ENCODE measurements around the gene MANSC1. TPM values are rescaled to one million over a fixed set of nuclear protein-coding genes. Genes with fewer than 3 reads are reported as not detected.

The MANSC1 gene
- total and polyA plus RNA-seq, 3 experiments from 2014 or later, result 0.31 to 0.49 (median 0.42) TPM

GRCh38 chr12:12387501-12387900, 37.5 kb upstream of the MANSC1 start:
- H3K9me3 ChIP-seq (ENCODE audit: low read length), result no peaks in the 10 kb centered on the region
- Mint-ChIP-seq H3K27me3 (no peaks in the 10 kb centered on the region), H3K4me3 (peak overlapping the region in 6 of 7 donors; percentile 9 to 62 (median 34)), H3K36me3 (peaks cover 5 to 42% (median 29%) of the 10 kb centered on the region in 3 donors), H3K9me3 (peaks cover 0 to 2% (median 0%) of the 10 kb centered on the region in 5 donors), H3K27ac (peak overlapping the region; percentile 71 to 99 (median 93)), H3K4me1 (peaks cover 52 to 79% (median 75%) of the 10 kb centered on the region in 3 donors)
- no peaks in the 10 kb centered on the region for H3K36me3 ChIP-seq (ENCODE audit: insufficient read depth, low read length)
- H3K4me3 ChIP-seq (ENCODE audit: low read length), result no peak overlapping the region
- H3K27ac ChIP-seq (ENCODE audit: low read depth, low read length), result no peak overlapping the region
- ChIA-PET CTCF (interaction anchor here (1.0 to 1.8 kb wide), 3 partner anchors 10 to 350 kb away, joined by 3 to 11 read pairs (median 3); no protein-coding TSS in a partner anchor), POLR2A (interaction anchor here (0.6 to 0.8 kb wide), 2 partner anchors 46 to 175 kb away, joined by 3 to 8 read pairs; partner anchors contain the start of gene DUSP16)
- no peak for DNase-seq
- H3K4me1 ChIP-seq (ENCODE audit: insufficient read depth, low read length), result peaks cover 44% of the 10 kb centered on the region
- no peaks in the 10 kb centered on the region for H3K27me3 ChIP-seq (ENCODE audit: insufficient read depth, low read length, poor library complexity, severe bottlenecking)

- POLR2A ChIA-PET, result interaction anchor here (0.6 to 1.3 kb wide), 7 partner anchors 8 to 351 kb away, joined by 3 to 6 read pairs (median 4); no protein-coding TSS in a partner anchor
- H3K27ac ChIP-seq (ENCODE audit: low read depth, low read length), result peak overlapping the region; percentile 43
Measured at GRCh38 chr12:12384571-12385340, 34.7 kb upstream of the MANSC1 start.

GRCh38 chr12:12381982-12382381, 31.9 kb upstream of the MANSC1 start:
- CTCF ChIA-PET, result no interaction called here
- H3K4me1 ChIP-seq (ENCODE audit: insufficient read depth, low read length), result peaks cover 62% of the 10 kb centered on the region
- peaks cover 73 to 96% (median 95%) of the 10 kb centered on the region in 3 donors for H3K4me1 Mint-ChIP-seq

More at GRCh38 chr12:12384571-12385340, 34.7 kb upstream of the MANSC1 start:
- peaks cover 59% of the 10 kb centered on the region for H3K4me1 ChIP-seq (ENCODE audit: insufficient read depth, low read length)
- H3K27me3 Mint-ChIP-seq, result no peaks in the 10 kb centered on the region
- peak overlapping the region; percentile 58 to 84 (median 71) for H3K4me3 Mint-ChIP-seq
- no peaks in the 10 kb centered on the region for H3K36me3 ChIP-seq (ENCODE audit: insufficient read depth, low read length)
- DNase-seq, result peak; percentile 6 to 77 (median 33)
- H3K27ac Mint-ChIP-seq, result peak overlapping the region; percentile 75 to 99 (median 98)
- peaks cover 0 to 4% (median 2%) of the 10 kb centered on the region in 5 donors for H3K9me3 Mint-ChIP-seq
- peak overlapping the region; percentile 17 for H3K4me3 ChIP-seq (ENCODE audit: low read length)
- CTCF ChIA-PET, result interaction anchor here (1.1 to 1.7 kb wide), 8 partner anchors 8 to 352 kb away, joined by 3 to 8 read pairs (median 4); no protein-coding TSS in a partner anchor
- H3K4me1 Mint-ChIP-seq, result peaks cover 72 to 91% (median 91%) of the 10 kb centered on the region in 3 donors
- peaks cover 8 to 37% (median 24%) of the 10 kb centered on the region in 3 donors for H3K36me3 Mint-ChIP-seq
- H3K9me3 ChIP-seq (ENCODE audit: low read length), result no peaks in the 10 kb centered on the region
- H3K27me3 ChIP-seq (ENCODE audit: insufficient read depth, low read length, poor library complexity, severe bottlenecking), result no peaks in the 10 kb centered on the region

GRCh38 chr12:12380949-12381593, 31.0 kb upstream of the MANSC1 start:
- H3K36me3 ChIP-seq (ENCODE audit: insufficient read depth, low read length), result no peaks in the 10 kb centered on the region
- POLR2A ChIA-PET, result interaction anchor here (0.7 kb wide), 1 partner anchor 345 kb away, joined by 6 read pairs; no protein-coding TSS in a partner anchor
- CTCF ChIA-PET, result no interaction called here
- no peak for DNase-seq
- no peaks in the 10 kb centered on the region for H3K27me3 Mint-ChIP-seq
- H3K9me3 ChIP-seq (ENCODE audit: low read length), result no peaks in the 10 kb centered on the region
- peak overlapping the region; percentile 90 to 98 (median 97) for H3K27ac Mint-ChIP-seq
- H3K4me3 Mint-ChIP-seq, result peak overlapping the region in 4 of 7 donors; percentile 22 to 38 (median 34)
- H3K36me3 Mint-ChIP-seq, result peaks cover 13 to 34% (median 25%) of the 10 kb centered on the region in 3 donors
- H3K9me3 Mint-ChIP-seq, result peaks cover 0 to 4% (median 2%) of the 10 kb centered on the region in 5 donors
- no peaks in the 10 kb centered on the region for H3K27me3 ChIP-seq (ENCODE audit: insufficient read depth, low read length, poor library complexity, severe bottlenecking)
- peak overlapping the region; percentile 70 for H3K27ac ChIP-seq (ENCODE audit: low read depth, low read length)
- H3K4me1 Mint-ChIP-seq, result peaks cover 74 to 94% (median 93%) of the 10 kb centered on the region in 3 donors
- no peak overlapping the region for H3K4me3 ChIP-seq (ENCODE audit: low read length)
- peaks cover 57% of the 10 kb centered on the region for H3K4me1 ChIP-seq (ENCODE audit: insufficient read depth, low read length)

More at GRCh38 chr12:12381982-12382381, 31.9 kb upstream of the MANSC1 start:
- POLR2A ChIA-PET, result no interaction called here
- Mint-ChIP-seq H3K27me3 (no peaks in the 10 kb centered on the region), H3K36me3 (peaks cover 10 to 33% (median 25%) of the 10 kb centered on the region in 3 donors), H3K4me3 (peak overlapping the region in 2 of 7 donors; percentile 22 to 42), H3K9me3 (peaks cover 0 to 4% (median 2%) of the 10 kb centered on the region in 5 donors), H3K27ac (peak overlapping the region; percentile 90 to 98 (median 97))
- Histone ChIP-seq H3K27me3 (ENCODE audit: insufficient read depth, low read length, poor library complexity, severe bottlenecking) (no peaks in the 10 kb centered on the region), H3K27ac (ENCODE audit: low read depth, low read length) (no peak overlapping the region), H3K36me3 (ENCODE audit: insufficient read depth, low read length) (no peaks in the 10 kb centered on the region), H3K4me3 (ENCODE audit: low read length) (no peak overlapping the region), H3K9me3 (ENCODE audit: low read length) (no peaks in the 10 kb centered on the region)
- no peak for DNase-seq

GRCh38 chr12:12379831-12380730, 30.0 kb upstream of the MANSC1 start:
- Mint-ChIP-seq H3K36me3 (peaks cover 13 to 33% (median 25%) of the 10 kb centered on the region in 3 donors), H3K27ac (peak overlapping the region; percentile 90 to 98 (median 97)), H3K4me3 (peak overlapping the region; percentile 10 to 40 (median 22)), H3K4me1 (peaks cover 67 to 84% (median 83%) of the 10 kb centered on the region in 3 donors), H3K27me3 (no peaks in the 10 kb centered on the region), H3K9me3 (peaks cover 0 to 4% (median 2%) of the 10 kb centered on the region in 5 donors)
- CTCF ChIA-PET, result interaction anchor here (0.9 to 6.9 kb wide), 8 partner anchors 10 to 357 kb away, joined by 3 to 75 read pairs (median 4); partner anchors contain the start of gene DUSP16
- no peak overlapping the region for H3K4me3 ChIP-seq (ENCODE audit: low read length)
- H3K27me3 ChIP-seq (ENCODE audit: insufficient read depth, low read length, poor library complexity, severe bottlenecking), result no peaks in the 10 kb centered on the region
- peaks cover 50% of the 10 kb centered on the region for H3K4me1 ChIP-seq (ENCODE audit: insufficient read depth, low read length)
- peak; percentile 39 to 91 (median 80) for DNase-seq
- H3K9me3 ChIP-seq (ENCODE audit: low read length), result no peaks in the 10 kb centered on the region
- POLR2A ChIA-PET, result interaction anchor here (0.6 to 2.7 kb wide), 10 partner anchors 23 to 357 kb away, joined by 3 to 13 read pairs (median 5); partner anchors contain the start of genes BORCS5 and DUSP16
- H3K36me3 ChIP-seq (ENCODE audit: insufficient read depth, low read length), result no peaks in the 10 kb centered on the region
- H3K27ac ChIP-seq (ENCODE audit: low read depth, low read length), result peak overlapping the region; percentile 70

- Histone ChIP-seq H3K36me3 (ENCODE audit: insufficient read depth, low read length) (no peaks in the 10 kb centered on the region), H3K27ac (ENCODE audit: low read depth, low read length) (no peak overlapping the region), H3K4me3 (ENCODE audit: low read length) (no peak overlapping the region), H3K9me3 (ENCODE audit: low read length) (no peaks in the 10 kb centered on the region), H3K27me3 (ENCODE audit: insufficient read depth, low read length, poor library complexity, severe bottlenecking) (no peaks in the 10 kb centered on the region), H3K4me1 (ENCODE audit: insufficient read depth, low read length) (peaks cover 35% of the 10 kb centered on the region)
- H3K4me1 Mint-ChIP-seq, result peaks cover 54 to 70% (median 68%) of the 10 kb centered on the region in 3 donors
- H3K4me3 Mint-ChIP-seq, result peak overlapping the region in 5 of 7 donors; percentile 1 to 31 (median 13)
- no peaks in the 10 kb centered on the region for H3K27me3 Mint-ChIP-seq
- H3K27ac Mint-ChIP-seq, result peak overlapping the region; percentile 80 to 98 (median 96)
- CTCF ChIA-PET, result interaction anchor here (0.7 to 6.9 kb wide), 10 partner anchors 88 to 409 kb away, joined by 3 to 75 read pairs (median 5); partner anchors contain the start of gene DUSP16
- DNase-seq, result no peak
- H3K36me3 Mint-ChIP-seq, result peaks cover 11 to 29% (median 24%) of the 10 kb centered on the region in 3 donors
- peaks cover 0 to 4% (median 2%) of the 10 kb centered on the region in 5 donors for H3K9me3 Mint-ChIP-seq
- POLR2A ChIA-PET, result interaction anchor here (0.7 to 2.7 kb wide), 5 partner anchors 184 to 358 kb away, joined by 3 to 13 read pairs (median 5); partner anchors contain the start of gene DUSP16
Measured at GRCh38 chr12:12378616-12379015, 28.6 kb upstream of the MANSC1 start.

Data from CD8-positive, alpha-beta memory T cell (primary cell).